ENCODE data around the gene CDA. TPM values are rescaled to one million over a fixed set of nuclear protein-coding genes. Genes with fewer than 3 reads are reported as not detected.

Gene CDA
- total RNA-seq, 2 donors from 2014 or later = 1.3 to 24.3 TPM

GRCh38 chr1:20666804-20667203, 77.9 kb downstream of the CDA start:
- H3K36me3 ChIP-seq (ENCODE audit: control insufficient read depth, insufficient read depth, low read length) = no peaks in the 10 kb centered on the region
- no peaks in the 10 kb centered on the region for H3K27me3 ChIP-seq (ENCODE audit: control insufficient read depth, insufficient read depth, low read length, poor library complexity, severe bottlenecking)
- H3K9me3 Mint-ChIP-seq = peaks cover 1% of the 10 kb centered on the region
- H3K27me3 Mint-ChIP-seq (ENCODE audit: insufficient read depth) = no peaks in the 10 kb centered on the region
- H3K27ac ChIP-seq (ENCODE audit: low read depth, low read length) = no peak overlapping the region
- no peak overlapping the region for H3K9ac ChIP-seq (ENCODE audit: extremely low read depth, low read length, poor library complexity, severe bottlenecking)
- no peak overlapping the region for H3K4me3 Mint-ChIP-seq
- no peaks in the 10 kb centered on the region for H3K4me1 ChIP-seq (ENCODE audit: control insufficient read depth, insufficient read depth, low read length)
- no peak overlapping the region for H3K27ac Mint-ChIP-seq
- H3K36me3 Mint-ChIP-seq (ENCODE audit: low read depth) = no peaks in the 10 kb centered on the region
- no peaks in the 10 kb centered on the region for H3K9me3 ChIP-seq (ENCODE audit: control insufficient read depth, low read length)
- H3K4me1 Mint-ChIP-seq = peaks cover 9% of the 10 kb centered on the region
- no peak for TF ChIP-seq CTCF (conservative IDR thresholded peaks at IDR 0.05)
- no peak overlapping the region for H3K4me3 ChIP-seq (ENCODE audit: low read length)
- 88 to 96% methylated on average over 1 of the region's 1 CpG for WGBS, 2 experiments (ENCODE audit: insufficient coverage in 1 of 2, insufficient read length in 1 of 2)
- no peak for DNase-seq

Other genes starting within 250 kb of the CDA start
- gene CAMK2N1, start 102.9 kb upstream of the CDA start, total RNA-seq = 10 to 100 TPM; 10.2 to 16.2 TPM
- gene MUL1, start 80.9 kb upstream of the CDA start, total RNA-seq = 10 to 100 TPM; 15.6 to 19.8 TPM
- under 1 TPM; 0.13 to 0.29 TPM for gene FAM43B, start 36.5 kb upstream of the CDA start, total RNA-seq
- gene PINK1, start 44.4 kb downstream of the CDA start, total RNA-seq = 10 to 100 TPM; 26.3 to 27.7 TPM
- 100 to 1,000 TPM; 252 to 280 TPM for gene DDOST, start 72.3 kb downstream of the CDA start, total RNA-seq
- gene KIF17, start 128.9 kb downstream of the CDA start, total RNA-seq = 1 to 10 TPM; 4.2 to 8.0 TPM
- 1 to 10 TPM; 4.0 to 5.0 TPM for gene SH2D5, start 143.6 kb downstream of the CDA start, total RNA-seq
- gene HP1BP3, start 198.2 kb downstream of the CDA start, total RNA-seq = 100 to 1,000 TPM; 207 to 223 TPM

Data from endodermal cell (in vitro differentiated cells).